HepG2 (cell line): ENCODE measurements around the gene NGDN. TPM values are rescaled to one million over a fixed set of nuclear protein-coding genes. Genes with fewer than 3 reads are reported as not detected.

Experiments used
- CAMTA2 ChIP-seq: sonication (generic); formaldehyde crosslinking; IDR thresholded peaks from 2 replicates; pipeline ENCODE4 v1.4.0; 2020; ENCODE audit warnings: mild to moderate bottlenecking, missing genetic modification reagents, borderline replicate concordance
- CC2D1A ChIP-seq: sonication (generic); formaldehyde crosslinking; IDR thresholded peaks from 2 replicates; pipeline ENCODE4 v1.8.1; 2023; ENCODE audit warnings: mild to moderate bottlenecking, missing genetic modification reagents
- KLF12 ChIP-seq: sonication (generic); formaldehyde crosslinking; IDR thresholded peaks from 2 replicates; pipeline ENCODE4 v1.4.0; 2020; ENCODE audit warnings: missing genetic modification reagents, borderline replicate concordance
- MXD1 ChIP-seq: sonication (generic); formaldehyde crosslinking; IDR thresholded peaks from 2 replicates; pipeline ENCODE4 v1.4.0; 2020; ENCODE audit warnings: mild to moderate bottlenecking, missing genetic modification reagents
- MXI1 ChIP-seq: IDR thresholded peaks from 3 replicates; pipeline ENCODE4 v1.6.1; 2012; ENCODE audit warnings: low read depth, low read length, inconsistent platforms, borderline replicate concordance
- NAIF1 ChIP-seq: sonication (generic); formaldehyde crosslinking; IDR thresholded peaks from 2 replicates; pipeline ENCODE4 v1.5.0; 2020; ENCODE audit warnings: mild to moderate bottlenecking, missing genetic modification reagents, borderline replicate concordance
- NBN ChIP-seq: fragments of 450-650 bp; conservative IDR thresholded peaks from 2 replicates; pipeline ENCODE4 v1.6.1; 2017
- NFAT5 ChIP-seq: sonication (generic); formaldehyde crosslinking; IDR thresholded peaks from 2 replicates; pipeline ENCODE4 v1.4.0; 2020; ENCODE audit warnings: missing genetic modification reagents
- NR2C2 ChIP-seq: sonication (generic); formaldehyde crosslinking; IDR thresholded peaks from 2 replicates; pipeline ENCODE4 v1.4.0; 2020; ENCODE audit warnings: missing genetic modification reagents, mild to moderate bottlenecking, moderate library complexity, borderline replicate concordance
- ZBTB4 ChIP-seq: sonication (generic); formaldehyde crosslinking; IDR thresholded peaks from 2 replicates; pipeline ENCODE4 v1.4.0; 2020; ENCODE audit warnings: missing genetic modification reagents, mild to moderate bottlenecking, borderline replicate concordance
- ZBTB8A ChIP-seq: sonication (generic); formaldehyde crosslinking; IDR thresholded peaks from 2 replicates; pipeline ENCODE4 v1.4.0; 2020; ENCODE audit warnings: mild to moderate bottlenecking, low read depth, missing genetic modification reagents, borderline replicate concordance
- ZFAT ChIP-seq: sonication (generic); formaldehyde crosslinking; conservative IDR thresholded peaks from 2 replicates; pipeline ENCODE4 v1.8.1; 2023; ENCODE audit warnings: missing genetic modification reagents, inconsistent platforms
- ZNF264 ChIP-seq: sonication (generic); formaldehyde crosslinking; IDR thresholded peaks from 2 replicates; pipeline ENCODE4 v1.4.0; 2020; ENCODE audit warnings: missing genetic modification reagents
- ZNF550 ChIP-seq: sonication (generic); formaldehyde crosslinking; IDR thresholded peaks from 2 replicates; pipeline ENCODE4 v1.4.0; 2020; ENCODE audit warnings: mild to moderate bottlenecking, missing genetic modification reagents, borderline replicate concordance
- ZNF781 ChIP-seq: sonication (generic); formaldehyde crosslinking; IDR thresholded peaks from 2 replicates; pipeline ENCODE4 v1.5.1; 2020; ENCODE audit warnings: borderline replicate concordance, mild to moderate bottlenecking, missing genetic modification reagents; ENCODE audit errors: not compliant biosample characterization
- ZXDC ChIP-seq: sonication (generic); formaldehyde crosslinking; IDR thresholded peaks from 2 replicates; pipeline ENCODE4 v1.5.0; 2020; ENCODE audit warnings: mild to moderate bottlenecking, missing genetic modification reagents
- polyA plus RNA-seq, 8 experiments: library from polyadenylated mRNA; depleted of rRNA in 3 of 8; stranded (reverse) in 7 of 8; unstranded in 1 of 8; fragments of >200 nt; fragmentation: Illumina TruSeq in 4 of 8; extraction: Trizol in 4 of 8; gene quantifications; 2 replicates each; pipeline versions ENCODE4 v1.2.1 to v1.2.3, GENCODE V29; 2011 to 2016; ENCODE audit warnings: low read depth in 4 of 8, missing spikeins in 1 of 8, mixed read lengths in 1 of 8; ENCODE audit not compliant: insufficient read depth in 1 of 8
- total RNA-seq, 5 experiments: library from RNA; depleted of rRNA; stranded (reverse); fragments of >200 nt; fragmentation: Illumina TruSeq; extraction: Trizol; gene quantifications; 2 replicates each; pipeline ENCODE4 v1.2.3, GENCODE V29; 2016; ENCODE audit warnings: low read depth in 1 of 5

NGDN gene
- total and polyA plus RNA-seq, 2 of the 13 experiments (the other 11 are each of a cell fraction or from before 2014, with no cell fraction given), result 154 to 216 TPM

GRCh38 chr14:23469127-23469905, at the start of gene NGDN (continued):
- peak; percentile 100 for TF ChIP-seq ZBTB4
- peak; percentile 86; the same call in 1 of the 3 replicates for TF ChIP-seq MXI1
- peak; percentile 22; the same call in 1 of the 2 replicates for TF ChIP-seq ZBTB8A (CRISPR knock-in tag)
- TF ChIP-seq ZFAT (CRISPR knock-in tag), result peak; percentile 77; the same call in 1 of the 2 replicates
- peak; percentile 97; the same call in 1 of the 2 replicates for TF ChIP-seq ZNF550 (CRISPR knock-in tag)
- TF ChIP-seq ZNF264 (CRISPR knock-in tag), result peak; percentile 52
- no peak; the same call in none of the 2 replicates for TF ChIP-seq CC2D1A (CRISPR knock-in tag)
- TF ChIP-seq NFAT5 (CRISPR knock-in tag), result peak; percentile 96
- no peak for TF ChIP-seq NBN
- TF ChIP-seq CAMTA2 (CRISPR knock-in tag), result no peak; the same call in 1 of the 2 replicates
- peak; percentile 91 for TF ChIP-seq ZNF781 (CRISPR knock-in tag)
- TF ChIP-seq MXD1 (CRISPR knock-in tag), result peak; percentile 58; the same call in 1 of the 2 replicates
- peak; percentile 30; the same call in 1 of the 2 replicates for TF ChIP-seq NAIF1
- peak; percentile 79; the same call in 1 of the 2 replicates for TF ChIP-seq KLF12 (CRISPR knock-in tag)
- TF ChIP-seq ZXDC (CRISPR knock-in tag), result peak; percentile 82; the same call in 1 of the 2 replicates
- TF ChIP-seq NR2C2 (CRISPR knock-in tag), result peak; percentile 84
